Esophagus muscularis mucosa (tissue), 3 donors: Measurements from ENCODE around the gene DUSP7.

Source experiments
- CTCF ChIP-seq, 3 experiments: fragments of 200-600 bp in 2 of 3; fragments of 450-650 bp in 1 of 3; sonication (generic) in 2 of 3; IDR thresholded peaks; one replicate each; pipeline ENCODE4 v1.5.1; 2017 to 2019; ENCODE audit warnings: antibody characterized with exemption in 3 of 3, mild to moderate bottlenecking in 2 of 3, moderate library complexity in 1 of 3
- POLR2A ChIP-seq: fragments of 450-650 bp; IDR thresholded peaks from one replicate; pipeline ENCODE4 v1.6.1; 2017; ENCODE audit warnings: antibody characterized with exemption, moderate library complexity, mild to moderate bottlenecking, low read depth
- POLR2AphosphoS5 ChIP-seq, 2 donors: sonication (generic); formaldehyde crosslinking; IDR thresholded peaks; one replicate each; pipeline ENCODE4 v1.6.1; 2017; ENCODE audit warnings: antibody characterized with exemption in 2 of 2

- no peak for TF ChIP-seq CTCF (IDR thresholded peaks at IDR 0.05)
- TF ChIP-seq POLR2A: no peak
- no peak for TF ChIP-seq POLR2AphosphoS5 (IDR thresholded peaks at IDR 0.05)
Measured at GRCh38 chr3:52049503-52049902, 6.9 kb downstream of the DUSP7 start.
